HEK293T (cell line): ENCODE results near the gene ZNF358.
A peak's percentile ranks its signal among the peaks of the same experiment; 100 is the strongest.

Experiments used
- CTCF ChIA-PET: fragments of 350-600 bp; formaldehyde crosslinking; extraction: SDS; loops from one replicate; lab custom pipeline; 2021; ENCODE audit warnings: antibody characterized with exemption, inconsistent platforms; lab: Yijun Ruan, JAX
- POLR2A ChIA-PET: fragments of 350-600 bp; formaldehyde crosslinking; extraction: SDS; loops from one replicate; lab custom pipeline; 2020; ENCODE audit warnings: antibody characterized with exemption, inconsistent platforms; lab: Yijun Ruan, JAX
- DNase-seq: peaks from one replicate; pipeline ENCODE4 v3.0.0; 2012; ENCODE audit warnings: mixed read lengths; ENCODE audit errors: extremely low spot score
- ARNT ChIP-seq: fragments of 450-650 bp; IDR thresholded peaks from 2 replicates; pipeline ENCODE4 v1.6.1; 2017; ENCODE audit warnings: mild to moderate bottlenecking
- BHLHE40 ChIP-seq: fragments of 450-650 bp; IDR thresholded peaks from 2 replicates; pipeline ENCODE4 v1.6.1; 2016; ENCODE audit warnings: mild to moderate bottlenecking, moderate library complexity, borderline replicate concordance
- CTBP1 ChIP-seq: fragments of 450-650 bp; IDR thresholded peaks from 2 replicates; pipeline ENCODE4 v1.6.1; 2016; ENCODE audit warnings: borderline replicate concordance
- ELF4 ChIP-seq: fragments of 450-650 bp; IDR thresholded peaks from 2 replicates; pipeline ENCODE4 v1.6.1; 2017; ENCODE audit warnings: antibody characterized with exemption
- FOXA1 ChIP-seq: fragments of 450-650 bp; IDR thresholded peaks from 2 replicates; pipeline ENCODE4 v1.6.1; 2016; ENCODE audit warnings: mild to moderate bottlenecking
- FOXK2 ChIP-seq: fragments of 450-650 bp; IDR thresholded peaks from 2 replicates; pipeline ENCODE4 v1.6.1; 2016; ENCODE audit warnings: mild to moderate bottlenecking
- FOXM1 ChIP-seq: fragments of 450-650 bp; IDR thresholded peaks from 2 replicates; pipeline ENCODE4 v1.6.1; 2017; ENCODE audit warnings: mild to moderate bottlenecking, borderline replicate concordance
- HDGF ChIP-seq: fragments of 450-650 bp; IDR thresholded peaks from 2 replicates; pipeline ENCODE4 v1.6.1; 2017; ENCODE audit warnings: antibody characterized with exemption, borderline replicate concordance
- L3MBTL2 ChIP-seq: fragments of 450-650 bp; conservative IDR thresholded peaks from 2 replicates; pipeline ENCODE4 v1.6.1; 2016; ENCODE audit warnings: mild to moderate bottlenecking
- LEF1 ChIP-seq: fragments of 450-650 bp; IDR thresholded peaks from 2 replicates; pipeline ENCODE4 v1.6.1; 2017; ENCODE audit warnings: mild to moderate bottlenecking, borderline replicate concordance
- NFRKB ChIP-seq: fragments of 450-650 bp; IDR thresholded peaks from 2 replicates; pipeline ENCODE4 v1.6.1; 2016; ENCODE audit warnings: mild to moderate bottlenecking, moderate library complexity
- SP1 ChIP-seq: fragments of 450-650 bp; IDR thresholded peaks from 2 replicates; pipeline ENCODE4 v1.6.1; 2017
- SUZ12 ChIP-seq: fragments of 450-650 bp; IDR thresholded peaks from 2 replicates; pipeline ENCODE4 v1.6.1; 2016; ENCODE audit warnings: mild to moderate bottlenecking
- TARDBP ChIP-seq: fragments of 450-650 bp; IDR thresholded peaks from 2 replicates; pipeline ENCODE4 v1.6.1; 2016
- ZNF384 ChIP-seq: fragments of 450-650 bp; IDR thresholded peaks from 2 replicates; pipeline ENCODE4 v1.6.1; 2016
- TF ChIP-seq, protein P1 (sequence below): fragments of 450-650 bp; IDR thresholded peaks from 2 replicates; pipeline ENCODE4 v1.6.1; 2016

The ZNF358 gene

DNA sequence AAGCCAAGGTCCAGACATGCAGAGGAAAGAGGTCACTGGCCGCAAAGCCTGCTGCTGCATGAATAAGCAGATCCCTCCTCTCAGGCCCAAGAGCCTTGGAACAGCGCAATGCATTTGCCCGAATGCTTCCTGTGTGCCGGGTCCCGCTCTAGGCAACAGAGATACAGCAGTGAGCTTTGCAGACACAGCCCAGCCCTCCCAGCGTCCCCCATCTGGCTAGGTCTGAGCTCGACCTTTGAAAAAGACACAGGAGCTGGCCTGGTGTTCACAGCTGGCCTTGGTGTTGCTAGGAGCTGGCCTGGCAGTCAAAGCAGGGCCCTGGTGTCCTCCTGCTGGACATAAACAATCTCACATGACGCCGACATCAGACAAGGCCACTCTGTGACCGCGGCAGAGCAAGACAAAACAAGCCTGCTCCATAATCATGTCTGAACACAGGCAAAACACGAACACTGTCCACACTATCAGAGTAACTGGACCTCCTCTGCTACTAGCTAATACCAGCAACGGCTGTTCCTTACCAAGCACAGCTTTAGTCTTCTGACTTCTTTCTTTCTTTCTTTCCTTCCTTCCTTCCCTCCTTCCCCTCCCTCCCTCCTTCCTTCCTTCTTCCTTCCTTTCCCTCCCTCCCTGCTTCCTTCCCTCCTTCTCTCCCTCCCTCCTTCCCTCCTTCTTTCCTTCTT, 21.3 kb upstream of the ZNF358 start:
- ChIA-PET CTCF (no interaction called here), POLR2A (interaction anchor here (1.9 kb wide), 1 partner anchor 28 kb away, joined by 4 read pairs; the partner anchor contains the start of gene MCOLN1)
- no peak for DNase-seq
- TF ChIP-seq SP1 (no peak), HDGF (no peak), CTBP1 (no peak), L3MBTL2 (no peak), ZNF384 (no peak), BHLHE40 (no peak), SUZ12 (no peak), FOXA1 (no peak), ARNT (no peak), ELF4 (no peak), TARDBP (no peak), NFRKB (no peak), FOXK2 (no peak), FOXM1 (no peak), LEF1 (no peak)
- TF ChIP-seq, protein P1, sequence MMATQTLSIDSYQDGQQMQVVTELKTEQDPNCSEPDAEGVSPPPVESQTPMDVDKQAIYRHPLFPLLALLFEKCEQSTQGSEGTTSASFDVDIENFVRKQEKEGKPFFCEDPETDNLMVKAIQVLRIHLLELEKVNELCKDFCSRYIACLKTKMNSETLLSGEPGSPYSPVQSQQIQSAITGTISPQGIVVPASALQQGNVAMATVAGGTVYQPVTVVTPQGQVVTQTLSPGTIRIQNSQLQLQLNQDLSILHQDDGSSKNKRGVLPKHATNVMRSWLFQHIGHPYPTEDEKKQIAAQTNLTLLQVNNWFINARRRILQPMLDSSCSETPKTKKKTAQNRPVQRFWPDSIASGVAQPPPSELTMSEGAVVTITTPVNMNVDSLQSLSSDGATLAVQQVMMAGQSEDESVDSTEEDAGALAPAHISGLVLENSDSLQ: no peak

DNA sequence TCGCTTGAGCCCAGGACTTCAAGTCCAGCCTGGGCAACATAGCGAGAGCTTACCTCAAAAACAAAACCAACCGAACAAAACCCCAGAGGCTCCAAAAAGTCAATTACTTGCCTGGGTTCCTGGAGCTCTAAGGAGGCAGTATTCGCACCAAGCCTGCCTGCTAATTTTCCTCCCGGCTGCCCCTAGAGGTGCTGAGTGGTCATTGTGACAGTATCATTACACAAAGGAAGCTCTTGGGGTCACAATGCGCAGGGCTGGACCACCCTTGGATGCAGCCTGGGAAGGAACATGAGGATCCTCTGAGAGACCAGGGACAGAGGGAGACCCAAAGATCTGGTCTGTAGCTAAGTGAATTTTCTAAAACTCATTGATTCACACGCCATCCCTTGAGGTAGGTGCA, 18.6 kb upstream of the ZNF358 start:
- POLR2A ChIA-PET: interaction anchor here (1.0 to 2.1 kb wide), 5 partner anchors 9 to 26 kb away, joined by 3 to 11 read pairs (median 5); partner anchors contain the start of genes MCOLN1, PEX11G and ZNF358
- no peak for TF ChIP-seq FOXK2
- peak; percentile 48 for DNase-seq
- CTCF ChIA-PET: interaction anchor here (0.6 to 1.1 kb wide), 5 partner anchors 11 to 143 kb away, joined by 3 to 5 read pairs (median 3); partner anchors contain the start of gene ZNF358

DNA sequence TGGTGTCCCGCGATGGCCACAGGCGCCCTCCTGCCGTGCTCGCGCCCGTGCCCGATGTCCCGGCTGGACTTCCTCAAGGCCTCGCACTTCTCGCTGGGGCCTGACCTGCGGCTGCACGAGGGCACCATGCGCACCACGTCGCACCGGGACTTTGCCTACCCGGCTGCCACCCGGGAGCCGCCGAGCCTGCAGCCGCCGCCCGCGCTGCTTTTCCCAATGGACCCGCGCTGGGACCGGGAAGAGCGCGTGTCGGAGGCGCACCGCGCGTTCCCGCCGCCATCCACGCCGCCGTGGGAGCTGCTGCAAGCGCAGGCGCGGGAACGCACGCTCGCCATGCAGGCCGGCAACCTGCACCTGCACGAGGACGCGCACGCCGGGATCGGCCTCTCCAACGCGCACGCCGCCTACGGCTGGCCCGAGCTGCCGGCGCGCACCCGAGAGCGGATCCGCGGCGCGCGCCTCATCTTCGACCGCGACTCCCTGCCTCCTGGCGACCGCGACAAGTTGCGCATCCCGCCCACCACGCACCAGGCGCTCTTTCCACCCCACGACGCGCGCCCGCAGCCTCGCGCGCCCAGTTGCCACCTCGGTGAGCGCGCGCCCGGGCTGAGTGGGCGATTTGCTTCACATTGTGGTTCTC, 15.0 kb upstream of the ZNF358 start:
- peak; percentile 82 for DNase-seq
- ChIA-PET POLR2A (interaction anchor here (1.0 to 2.1 kb wide), 4 partner anchors 11 to 21 kb away, joined by 5 to 12 read pairs (median 6); partner anchors contain the start of genes MCOLN1, PEX11G and ZNF358), CTCF (interaction anchor here (0.7 kb wide), 1 partner anchor 500 kb away, joined by 3 read pairs; no protein-coding TSS in a partner anchor)
- 0 out of 2 replicates have a peak, but pooled peaks have one; percentile 4 for TF ChIP-seq CTBP1
- peak; percentile 98 for TF ChIP-seq L3MBTL2
- no peak for TF ChIP-seq SP1
- TF ChIP-seq FOXK2: no peak

DNA sequence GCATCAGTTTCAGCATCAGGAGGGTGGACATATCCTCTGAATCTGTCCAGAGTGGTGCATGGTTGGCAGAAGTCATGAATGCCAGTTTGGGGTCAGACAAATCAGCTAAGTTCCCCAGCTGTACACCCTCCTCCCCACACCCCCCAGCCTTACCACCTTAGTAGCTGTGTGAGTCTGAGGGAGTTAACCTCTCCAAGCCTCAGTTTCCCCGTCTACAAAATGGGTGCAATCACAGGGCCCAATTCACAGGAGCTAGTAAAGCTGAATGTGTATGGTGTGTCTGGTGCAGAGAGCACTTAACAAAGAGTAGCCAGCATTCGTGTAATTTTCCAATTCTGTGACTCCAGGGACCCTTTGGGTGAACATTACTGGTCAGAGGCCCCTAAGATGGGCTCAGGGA, 13.4 kb upstream of the ZNF358 start:
- POLR2A ChIA-PET: no interaction called here
- TF ChIP-seq TARDBP: no peak
- TF ChIP-seq L3MBTL2: no peak
- TF ChIP-seq FOXA1: no peak
- no peak for TF ChIP-seq BHLHE40
- no peak for TF ChIP-seq CTBP1
- no peak for TF ChIP-seq ARNT
- TF ChIP-seq ELF4: no peak
- no peak for TF ChIP-seq LEF1
- TF ChIP-seq FOXK2: no peak
- no peak for TF ChIP-seq SP1
- TF ChIP-seq, protein P1: no peak
- TF ChIP-seq SUZ12: no peak
- no peak for TF ChIP-seq FOXM1
- no peak for DNase-seq
- CTCF ChIA-PET: no interaction called here

DNA sequence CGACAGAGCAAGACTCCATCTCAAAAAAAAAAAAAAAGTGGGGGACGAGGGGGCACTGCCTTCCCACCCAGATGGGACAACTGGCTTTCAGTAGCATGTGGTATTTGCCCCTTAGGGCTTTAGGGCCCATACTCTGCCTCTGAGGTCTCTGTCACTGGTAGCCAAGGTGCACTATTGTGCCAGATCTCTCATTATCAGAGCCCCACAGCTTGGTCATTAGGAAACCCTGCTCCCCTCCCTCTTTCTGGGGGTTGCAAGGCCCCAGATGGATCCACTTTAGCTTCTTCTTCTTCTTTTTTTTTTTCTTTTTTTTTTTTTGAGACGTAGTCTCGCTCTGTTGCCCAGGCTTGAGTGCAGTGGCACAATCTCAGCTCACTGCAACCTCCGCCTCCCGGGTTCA, 11.2 kb upstream of the ZNF358 start:
- DNase-seq: no peak
- ChIA-PET CTCF (no interaction called here), POLR2A (interaction anchor here (0.6 to 1.8 kb wide), 3 partner anchors 13 to 30 kb away, joined by 3 to 5 read pairs (median 3); partner anchors contain the start of gene PNPLA6)
- TF ChIP-seq FOXK2 (no peak), TARDBP (no peak), HDGF (no peak)

DNA sequence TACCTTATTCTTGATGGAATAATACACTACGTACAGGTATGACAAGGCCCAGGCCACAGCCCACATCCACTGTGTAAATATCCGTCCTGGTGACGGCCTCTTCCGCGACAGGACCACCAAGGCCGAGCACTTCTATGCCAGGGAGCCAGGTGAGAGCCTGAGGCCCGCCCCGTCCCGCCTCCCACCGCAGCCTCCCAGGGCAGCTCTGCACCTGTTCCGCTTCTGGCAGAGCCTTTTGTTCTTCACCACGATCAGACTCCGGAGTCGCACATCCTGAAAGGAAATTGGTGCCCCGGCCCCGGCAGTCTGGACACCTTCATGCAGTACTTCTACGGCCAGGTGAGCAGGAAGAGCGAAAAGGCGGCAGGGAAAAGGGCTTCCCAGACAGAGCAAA, 10.6 kb upstream of the ZNF358 start:
- ChIA-PET CTCF (no interaction called here), POLR2A (interaction anchor here (0.6 to 3.0 kb wide), 5 partner anchors 8 to 30 kb away, joined by 3 to 21 read pairs (median 5); partner anchors contain the start of genes PNPLA6 and ZNF358)
- TF ChIP-seq FOXK2 (no peak), ARNT (no peak), HDGF (no peak), TARDBP (no peak), NFRKB (no peak), SP1 (no peak), LEF1 (no peak), BHLHE40 (no peak), ZNF384 (no peak), SUZ12 (no peak)
- TF ChIP-seq, protein P1: no peak
- no peak for DNase-seq
